Endothelial cell of umbilical vein (primary cell): ENCODE data around the gene CAMKK2. TPM values are rescaled to one million over a fixed set of nuclear protein-coding genes. Genes with fewer than 3 reads are reported as not detected.

Experiments
- BruUV-seq: library from RNA; stranded (reverse); fragments of 400-500 nt; replicated peaks from 2 replicates; lab custom pipeline; 2021; lab: Mats Ljungman, UMichigan
- CTCF ChIA-PET: fragments of 300-600, 350-600 bp; sonication (Branson Sonifier 250); formaldehyde crosslinking; loops from one replicate; lab custom pipeline; 2021; ENCODE audit warnings: antibody characterized with exemption, inconsistent platforms; lab: Charles Lee
- POLR2A ChIA-PET: fragments of 300-600, 350-600 bp; sonication (Branson Sonifier 250); formaldehyde crosslinking; loops from one replicate; lab custom pipeline; 2021; ENCODE audit warnings: antibody characterized with exemption, inconsistent platforms; lab: Charles Lee
- DNase-seq: peaks from one replicate; pipeline ENCODE4 v3.0.0-alpha.2; 2011; ENCODE audit warnings: low read depth, low spot score
- FAIRE-seq: peaks from 2 replicates; lab custom pipeline; 2011; peaks lifted over from hg19 to GRCh38; lab: Jason Lieb, UNC
- H2AFZ ChIP-seq: 2 replicates; pipeline ENCODE4 v1.6.0; 2012; ENCODE audit warnings: low read depth, low read length, control low read depth, inconsistent platforms
- H3K27ac ChIP-seq: 2 replicates; pipeline ENCODE4 v1.5.1; 2011; ENCODE audit warnings: low read depth, mild to moderate bottlenecking, control low read depth, low read length, moderate library complexity; ENCODE audit not compliant: insufficient read depth
- H3K27me3 ChIP-seq, 2 experiments: 2 replicates each; pipeline versions ENCODE4 v1.6.0 to v1.6.1; 2011; ENCODE audit warnings: low read length in 2 of 2, mixed read lengths in 1 of 2; ENCODE audit not compliant: control insufficient read depth in 2 of 2, insufficient read depth in 2 of 2
- H3K36me3 ChIP-seq, 2 experiments: 2 replicates in 1 of 2; 3 replicates in 1 of 2; pipeline ENCODE4 v1.5.1; 2011; ENCODE audit warnings: low read length in 2 of 2, mild to moderate bottlenecking in 1 of 2, moderate library complexity in 1 of 2; ENCODE audit not compliant: control insufficient read depth in 2 of 2, insufficient read depth in 2 of 2; ENCODE audit errors: extremely low read depth in 1 of 2
- H3K4me1 ChIP-seq: 3 replicates; pipeline ENCODE4 v1.5.1; 2011; ENCODE audit warnings: mild to moderate bottlenecking, low read length; ENCODE audit not compliant: control insufficient read depth, insufficient read depth; ENCODE audit errors: extremely low read depth
- H3K4me2 ChIP-seq: 2 replicates; pipeline ENCODE4 v1.6.1; 2011; ENCODE audit warnings: low read length, control low read depth, mixed read lengths; ENCODE audit not compliant: insufficient read depth
- H3K4me3 ChIP-seq, 3 experiments: fragments of 200-600 bp in 1 of 3; sonication (generic), shearing (Covaris generic) in 1 of 3; replicated peaks in 1 of 3; 2 replicates each; pipeline ENCODE4 v1.5.1; 2011 to 2016; ENCODE audit warnings: control low read depth in 3 of 3, low read length in 3 of 3, mild to moderate bottlenecking in 2 of 3, inconsistent platforms in 1 of 3, low read depth in 1 of 3, moderate library complexity in 1 of 3; ENCODE audit not compliant: insufficient read depth in 1 of 3
- H3K79me2 ChIP-seq: 2 replicates; pipeline ENCODE4 v1.6.0; 2012; ENCODE audit warnings: low read length, inconsistent platforms; ENCODE audit not compliant: control insufficient read depth, insufficient read depth
- H3K9ac ChIP-seq: replicated peaks from 2 replicates; pipeline ENCODE3; 2011; ENCODE audit warnings: low read length, control low read depth; ENCODE audit not compliant: insufficient read depth; ENCODE audit errors: extremely low read depth
- H3K9me1 ChIP-seq: replicated peaks from 3 replicates; pipeline ENCODE4 v1.6.0; 2011; ENCODE audit warnings: mild to moderate bottlenecking, low read length; ENCODE audit not compliant: control insufficient read depth, insufficient read depth; ENCODE audit errors: extremely low read depth
- H3K9me3 ChIP-seq: replicated peaks from 2 replicates; pipeline ENCODE4 v1.5.1; 2012; ENCODE audit warnings: low read length, inconsistent platforms; ENCODE audit not compliant: control insufficient read depth, insufficient read depth
- H4K20me1 ChIP-seq: replicated peaks from 2 replicates; pipeline ENCODE3; 2011; ENCODE audit warnings: mild to moderate bottlenecking, low read length; ENCODE audit not compliant: control insufficient read depth, insufficient read depth; ENCODE audit errors: extremely low read depth
- EZH2 ChIP-seq: IDR thresholded peaks from 2 replicates; pipeline ENCODE4 v1.6.1; 2012; ENCODE audit warnings: borderline replicate concordance, low read depth, mild to moderate bottlenecking, moderate library complexity, low read length, inconsistent platforms; ENCODE audit not compliant: severe bottlenecking
- GATA2 ChIP-seq: IDR thresholded peaks from 2 replicates; pipeline ENCODE4 v1.7.0; 2011; ENCODE audit warnings: low read depth, mild to moderate bottlenecking, moderate library complexity, mixed read lengths, low read length; ENCODE audit not compliant: insufficient read length, insufficient read depth
- JUN ChIP-seq: IDR thresholded peaks from 2 replicates; pipeline ENCODE4 v1.6.1; 2011; ENCODE audit warnings: borderline replicate concordance, low read depth; ENCODE audit not compliant: insufficient read length, insufficient read depth
- MYC ChIP-seq: IDR thresholded peaks from one replicate; pipeline ENCODE4 v1.6.1; 2011; ENCODE audit warnings: mild to moderate bottlenecking, low read depth, low read length
- POLR2A ChIP-seq: IDR thresholded peaks from 2 replicates; pipeline ENCODE4 v1.6.1; 2012; ENCODE audit warnings: low read depth, mild to moderate bottlenecking, control low read depth, low read length
- POLR2AphosphoS5 ChIP-seq: IDR thresholded peaks from 2 replicates; pipeline ENCODE4 v1.6.1; 2012; ENCODE audit warnings: low read depth, mild to moderate bottlenecking, control low read depth, low read length, moderate library complexity; ENCODE audit not compliant: insufficient read depth
- dilution Hi-C: fragments of 300-500 bp; cut with MboI; formaldehyde crosslinking; loops from one replicate; pipeline ENCODE4 v1.15.0; 2019; ENCODE audit warnings: low sequenced_read_pairs; ENCODE audit not compliant: extremely low pct_ligation_motif_present
- intact Hi-C: fragments of 100-400 bp; cut with micrococcal nuclease; formaldehyde crosslinking; loops from one replicate; pipeline ENCODE4 v1.10.0; 2022
- polyA plus RNA-seq, 4 experiments: library from polyadenylated mRNA; depleted of rRNA in 3 of 4; stranded (reverse) in 3 of 4; unstranded in 1 of 4; fragments of >200 nt; gene quantifications; 2 replicates each; pipeline versions ENCODE4 v1.2.1 to v1.2.3, GENCODE V29; 2011 to 2012; ENCODE audit warnings: missing spikeins in 1 of 4
- total RNA-seq: library from RNA; stranded (reverse); gene quantifications from 2 replicates; pipeline ENCODE4 v1.2.3, GENCODE V29; 2021
- TF ChIP-seq, protein P1 (sequence below), 2 donors: IDR thresholded peaks; 1 replicate in 1 of 2; 2 replicates in 1 of 2; pipeline ENCODE4 v1.5.1; 2011; ENCODE audit warnings: low read length in 2 of 2, mild to moderate bottlenecking in 2 of 2, moderate library complexity in 2 of 2, control low read depth in 1 of 2, inconsistent platforms in 1 of 2, low read depth in 1 of 2; ENCODE audit not compliant: insufficient read depth in 1 of 2; ENCODE audit errors: extremely low read depth in 1 of 2
- TF ChIP-seq, protein P2 (sequence below): IDR thresholded peaks from 2 replicates; pipeline ENCODE4 v1.6.1; 2011; ENCODE audit not compliant: insufficient read depth, insufficient read length

CAMKK2 gene
- total and polyA plus RNA-seq, 2 donors (not counting 3 experiments of a cell fraction or from before 2014, with no cell fraction given): 32.5 to 45.0 TPM

GRCh38 chr12:121236776-121237175, 59.7 kb downstream of the CAMKK2 start:
- Histone ChIP-seq H2AFZ (no peak overlapping the region), H3K27me3 (no peaks in the 10 kb centered on the region), H3K79me2 (no peaks in the 10 kb centered on the region), H3K36me3 (peaks cover 0 to 23% of the 10 kb centered on the region in 2 experiments), H3K4me1 (peaks cover 14% of the 10 kb centered on the region), H3K4me3 (no peak overlapping the region), H3K27ac (no peak overlapping the region), H3K9me3 (no peaks in the 10 kb centered on the region), H3K9ac (no peak overlapping the region), H3K9me1 (no peaks in the 10 kb centered on the region), H3K4me2 (no peak overlapping the region), H4K20me1 (no peaks in the 10 kb centered on the region)
- CTCF ChIA-PET: no interaction called here
- dilution Hi-C loops: no loop called here
- intact Hi-C loops: no loop called here
- peak; percentile 15 for FAIRE-seq
- TF ChIP-seq, protein P1, sequence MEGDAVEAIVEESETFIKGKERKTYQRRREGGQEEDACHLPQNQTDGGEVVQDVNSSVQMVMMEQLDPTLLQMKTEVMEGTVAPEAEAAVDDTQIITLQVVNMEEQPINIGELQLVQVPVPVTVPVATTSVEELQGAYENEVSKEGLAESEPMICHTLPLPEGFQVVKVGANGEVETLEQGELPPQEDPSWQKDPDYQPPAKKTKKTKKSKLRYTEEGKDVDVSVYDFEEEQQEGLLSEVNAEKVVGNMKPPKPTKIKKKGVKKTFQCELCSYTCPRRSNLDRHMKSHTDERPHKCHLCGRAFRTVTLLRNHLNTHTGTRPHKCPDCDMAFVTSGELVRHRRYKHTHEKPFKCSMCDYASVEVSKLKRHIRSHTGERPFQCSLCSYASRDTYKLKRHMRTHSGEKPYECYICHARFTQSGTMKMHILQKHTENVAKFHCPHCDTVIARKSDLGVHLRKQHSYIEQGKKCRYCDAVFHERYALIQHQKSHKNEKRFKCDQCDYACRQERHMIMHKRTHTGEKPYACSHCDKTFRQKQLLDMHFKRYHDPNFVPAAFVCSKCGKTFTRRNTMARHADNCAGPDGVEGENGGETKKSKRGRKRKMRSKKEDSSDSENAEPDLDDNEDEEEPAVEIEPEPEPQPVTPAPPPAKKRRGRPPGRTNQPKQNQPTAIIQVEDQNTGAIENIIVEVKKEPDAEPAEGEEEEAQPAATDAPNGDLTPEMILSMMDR (IDR thresholded peaks at IDR 0.05; ENCODE audit: extremely low read depth in 1 of 2, insufficient read depth in 1 of 2, low read depth in 1 of 2, low read length in 2 of 2): no peak
- TF ChIP-seq POLR2A (no peak), EZH2 (no peak)
- TF ChIP-seq, protein P2, sequence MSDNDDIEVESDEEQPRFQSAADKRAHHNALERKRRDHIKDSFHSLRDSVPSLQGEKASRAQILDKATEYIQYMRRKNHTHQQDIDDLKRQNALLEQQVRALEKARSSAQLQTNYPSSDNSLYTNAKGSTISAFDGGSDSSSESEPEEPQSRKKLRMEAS: no peak
- POLR2A ChIA-PET: no interaction called here
- DNase-seq: no peak
- BruUV-seq: no TSS peak

DNA sequence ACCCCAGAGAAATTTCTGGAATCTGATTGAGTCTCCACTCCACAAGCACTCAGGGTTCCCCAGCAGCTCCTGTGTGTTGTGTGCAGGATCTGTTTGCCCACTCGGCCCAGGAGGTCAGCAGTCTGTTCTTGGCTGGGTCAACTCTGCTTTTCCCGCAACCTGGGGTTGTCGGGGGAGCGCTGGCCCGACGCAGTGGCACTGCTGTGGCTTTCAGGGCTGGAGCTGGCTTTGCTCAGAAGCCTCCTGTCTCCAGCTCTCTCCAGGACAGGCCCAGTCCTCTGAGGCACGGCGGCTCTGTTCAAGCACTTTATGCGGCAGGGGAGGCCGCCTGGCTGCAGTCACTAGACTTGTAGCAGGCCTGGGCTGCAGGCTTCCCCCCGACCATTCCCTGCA, 62.9 kb downstream of the CAMKK2 start:
- ChIA-PET CTCF (no interaction called here), POLR2A (no interaction called here)
- no peak overlapping the region for H2AFZ ChIP-seq
- H3K9me3 ChIP-seq: no peaks in the 10 kb centered on the region
- no peak overlapping the region for H3K4me2 ChIP-seq
- H3K9me1 ChIP-seq: no peaks in the 10 kb centered on the region
- H3K27me3 ChIP-seq: no peaks in the 10 kb centered on the region
- H3K27ac ChIP-seq: no peak overlapping the region
- no peaks in the 10 kb centered on the region for H3K79me2 ChIP-seq
- no peaks in the 10 kb centered on the region for H4K20me1 ChIP-seq
- DNase-seq: no peak
- H3K4me1 ChIP-seq: peaks cover 9% of the 10 kb centered on the region
- dilution Hi-C loops: no loop called here
- H3K9ac ChIP-seq: no peak overlapping the region
- FAIRE-seq: no peak
- no peak overlapping the region for H3K4me3 ChIP-seq
- no TSS peak for BruUV-seq
- no peak for TF ChIP-seq POLR2AphosphoS5
- no peak for TF ChIP-seq GATA2
- TF ChIP-seq JUN: no peak
- no peak for TF ChIP-seq MYC
- peaks cover 3 to 18% of the 10 kb centered on the region in 2 experiments for H3K36me3 ChIP-seq
- intact Hi-C loops: no loop called here
